DOHH2 (cell line): ENCODE results near the gene TENT5A.

ENCODE experiments used
- H3F3A ChIP-seq: fragments of 200-600 bp; sonication (generic), shearing (Covaris generic); 2 replicates; pipeline ENCODE4 v1.6.0; 2016; ENCODE audit warnings: antibody characterized with exemption, mild to moderate bottlenecking; ENCODE audit not compliant: control insufficient read depth, insufficient read depth
- H3K27ac ChIP-seq: fragments of 200-600 bp; sonication (generic); 2 replicates; pipeline ENCODE4 v1.5.1; 2014; ENCODE audit warnings: low read depth, mild to moderate bottlenecking, low read length, moderate library complexity
- H3K27me3 ChIP-seq: fragments of 200-600 bp; sonication (generic); 2 replicates; pipeline ENCODE4 v1.6.1; 2014; ENCODE audit warnings: mild to moderate bottlenecking, low read length, mixed read lengths; ENCODE audit not compliant: control insufficient read depth
- H3K36me3 ChIP-seq: fragments of 200-600 bp; sonication (generic); 2 replicates; pipeline ENCODE4 v1.6.1; 2014; ENCODE audit warnings: mild to moderate bottlenecking, low read length, moderate library complexity, mixed read lengths; ENCODE audit not compliant: control insufficient read depth
- H3K4me1 ChIP-seq: fragments of 200-600 bp; sonication (generic); 2 replicates; pipeline ENCODE4 v1.6.1; 2014; ENCODE audit warnings: mild to moderate bottlenecking, low read length, mixed read lengths; ENCODE audit not compliant: control insufficient read depth
- H3K4me2 ChIP-seq: fragments of 200-600 bp; sonication (generic); 2 replicates; pipeline ENCODE4 v1.6.0; 2014; ENCODE audit warnings: mild to moderate bottlenecking, low read length, moderate library complexity
- H3K4me3 ChIP-seq: fragments of 200-600 bp; sonication (generic); 2 replicates; pipeline ENCODE4 v1.5.1; 2014; ENCODE audit warnings: mild to moderate bottlenecking, low read length, mixed read lengths
- H3K79me2 ChIP-seq: fragments of 200-600 bp; sonication (generic); 2 replicates; pipeline ENCODE4 v1.6.1; 2014; ENCODE audit warnings: mild to moderate bottlenecking, low read length, mixed read lengths; ENCODE audit not compliant: control insufficient read depth
- H3K9me2 ChIP-seq: fragments of 200-600 bp; sonication (generic); replicated peaks from 2 replicates; pipeline ENCODE4 v1.6.1; 2014; ENCODE audit warnings: mild to moderate bottlenecking, low read length, mixed read lengths; ENCODE audit not compliant: control insufficient read depth
- H3K9me3 ChIP-seq: fragments of 200-600 bp; sonication (generic); 2 replicates; pipeline ENCODE4 v1.6.1; 2014; ENCODE audit warnings: antibody characterized with exemption, low read length, mixed read lengths; ENCODE audit not compliant: control insufficient read depth, insufficient read depth
- H4K20me1 ChIP-seq: fragments of 200-600 bp; sonication (generic); 2 replicates; pipeline ENCODE4 v1.6.0; 2014; ENCODE audit warnings: low read depth, mild to moderate bottlenecking, antibody characterized with exemption, low read length, moderate library complexity; ENCODE audit not compliant: control insufficient read depth, insufficient read depth
- EZH2phosphoT487 ChIP-seq: fragments of 200-600 bp; sonication (generic); IDR thresholded peaks from 2 replicates; pipeline ENCODE4 v1.6.1; 2017; ENCODE audit warnings: borderline replicate concordance, mild to moderate bottlenecking, antibody characterized with exemption, low read length, moderate library complexity, mixed read lengths
- TF ChIP-seq, protein P1 (sequence below): fragments of 200-600 bp; sonication (generic); IDR thresholded peaks from one replicate; pipeline ENCODE4 v1.5.1; 2014; ENCODE audit warnings: antibody characterized with exemption, mild to moderate bottlenecking, low read depth, low read length; ENCODE audit not compliant: poor library complexity, severe bottlenecking

TENT5A gene

DNA sequence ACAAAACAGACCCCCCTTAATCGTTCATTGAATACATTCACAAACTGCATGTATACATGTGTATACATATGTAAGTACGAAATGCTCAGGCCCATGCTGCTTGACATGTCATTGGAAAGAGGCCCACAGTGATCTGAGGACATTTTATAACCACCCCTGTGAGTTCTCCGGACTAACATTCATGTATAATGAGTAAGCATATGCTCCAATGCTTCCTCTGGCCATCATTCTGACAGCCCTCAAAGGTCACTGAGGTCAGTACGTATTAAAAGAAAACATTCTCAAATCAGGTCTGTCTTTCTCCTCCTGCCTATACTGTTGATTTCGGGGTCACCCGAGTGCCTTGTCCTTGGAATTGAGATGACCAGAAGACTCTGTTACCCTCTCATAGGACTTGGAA, 54.9 kb downstream of the TENT5A start:
- H3K4me2 ChIP-seq: no peak overlapping the region
- no peaks in the 10 kb centered on the region for H3K79me2 ChIP-seq
- no peaks in the 10 kb centered on the region for H3K9me2 ChIP-seq
- no peaks in the 10 kb centered on the region for H3K27me3 ChIP-seq
- H3K9me3 ChIP-seq: no peaks in the 10 kb centered on the region
- no peaks in the 10 kb centered on the region for H4K20me1 ChIP-seq
- H3K4me1 ChIP-seq: no peaks in the 10 kb centered on the region
- H3K36me3 ChIP-seq: no peaks in the 10 kb centered on the region
- H3K27ac ChIP-seq: no peak overlapping the region
- no peak overlapping the region for H3K4me3 ChIP-seq
- no peak for TF ChIP-seq EZH2phosphoT487
- TF ChIP-seq, protein P1, sequence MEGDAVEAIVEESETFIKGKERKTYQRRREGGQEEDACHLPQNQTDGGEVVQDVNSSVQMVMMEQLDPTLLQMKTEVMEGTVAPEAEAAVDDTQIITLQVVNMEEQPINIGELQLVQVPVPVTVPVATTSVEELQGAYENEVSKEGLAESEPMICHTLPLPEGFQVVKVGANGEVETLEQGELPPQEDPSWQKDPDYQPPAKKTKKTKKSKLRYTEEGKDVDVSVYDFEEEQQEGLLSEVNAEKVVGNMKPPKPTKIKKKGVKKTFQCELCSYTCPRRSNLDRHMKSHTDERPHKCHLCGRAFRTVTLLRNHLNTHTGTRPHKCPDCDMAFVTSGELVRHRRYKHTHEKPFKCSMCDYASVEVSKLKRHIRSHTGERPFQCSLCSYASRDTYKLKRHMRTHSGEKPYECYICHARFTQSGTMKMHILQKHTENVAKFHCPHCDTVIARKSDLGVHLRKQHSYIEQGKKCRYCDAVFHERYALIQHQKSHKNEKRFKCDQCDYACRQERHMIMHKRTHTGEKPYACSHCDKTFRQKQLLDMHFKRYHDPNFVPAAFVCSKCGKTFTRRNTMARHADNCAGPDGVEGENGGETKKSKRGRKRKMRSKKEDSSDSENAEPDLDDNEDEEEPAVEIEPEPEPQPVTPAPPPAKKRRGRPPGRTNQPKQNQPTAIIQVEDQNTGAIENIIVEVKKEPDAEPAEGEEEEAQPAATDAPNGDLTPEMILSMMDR: no peak
- H3F3A ChIP-seq: no peaks in the 10 kb centered on the region

DNA sequence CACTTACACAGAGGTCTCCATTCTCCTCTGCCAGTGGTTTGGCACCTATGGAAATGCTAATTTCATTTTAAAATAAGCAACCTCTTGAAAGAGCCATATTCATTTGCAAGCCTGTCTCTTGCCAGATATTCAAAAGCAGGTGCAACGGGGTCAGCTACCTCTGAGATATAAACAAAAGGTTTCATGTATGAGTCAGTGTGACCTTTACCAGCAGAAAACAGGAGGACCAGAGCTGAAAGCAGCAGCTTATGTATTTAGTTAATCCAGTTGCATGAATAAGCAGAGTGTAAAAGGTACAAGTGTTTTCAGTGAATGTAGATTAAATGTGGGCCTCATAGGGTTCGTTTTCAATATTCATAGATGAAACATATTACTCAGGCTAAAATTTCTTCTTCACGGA, 56.0 kb downstream of the TENT5A start:
- no peaks in the 10 kb centered on the region for H3K4me1 ChIP-seq
- H3K79me2 ChIP-seq: no peaks in the 10 kb centered on the region
- no peaks in the 10 kb centered on the region for H3K36me3 ChIP-seq
- no peaks in the 10 kb centered on the region for H4K20me1 ChIP-seq
- H3K4me2 ChIP-seq: no peak overlapping the region
- no peaks in the 10 kb centered on the region for H3F3A ChIP-seq
- no peak overlapping the region for H3K27ac ChIP-seq
- H3K9me3 ChIP-seq: no peaks in the 10 kb centered on the region
- H3K9me2 ChIP-seq: no peaks in the 10 kb centered on the region
- H3K27me3 ChIP-seq: no peaks in the 10 kb centered on the region
- TF ChIP-seq, protein P1: no peak
- no peak for TF ChIP-seq EZH2phosphoT487
- H3K4me3 ChIP-seq: no peak overlapping the region
